ENCODE measurements around the gene SORCS1.

DNA sequence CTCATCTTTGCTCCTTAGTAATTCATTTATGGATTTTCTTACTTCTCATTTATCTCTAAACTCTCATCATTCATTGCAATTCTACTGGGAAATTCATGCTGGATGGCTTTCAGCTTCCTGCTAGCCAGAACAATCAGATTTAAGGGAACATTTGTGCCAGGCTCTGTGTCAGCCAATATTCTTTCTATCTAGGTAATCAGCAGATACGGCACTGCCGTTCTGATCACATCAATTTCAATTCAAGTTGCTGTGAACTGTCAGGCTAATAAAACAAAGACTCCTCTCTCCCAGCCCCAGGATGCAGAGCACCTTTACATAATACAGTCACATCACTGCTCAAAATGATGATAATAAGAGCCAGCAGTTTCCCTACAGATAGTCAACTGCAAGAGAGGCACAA, 468.3 kb downstream of the SORCS1 start:
- TF ChIP-seq ZNF394 (tag by site-specific recombination; IDR thresholded peaks at IDR 0.05; ENCODE audit: borderline replicate concordance) = no peak
- TF ChIP-seq, protein P1, sequence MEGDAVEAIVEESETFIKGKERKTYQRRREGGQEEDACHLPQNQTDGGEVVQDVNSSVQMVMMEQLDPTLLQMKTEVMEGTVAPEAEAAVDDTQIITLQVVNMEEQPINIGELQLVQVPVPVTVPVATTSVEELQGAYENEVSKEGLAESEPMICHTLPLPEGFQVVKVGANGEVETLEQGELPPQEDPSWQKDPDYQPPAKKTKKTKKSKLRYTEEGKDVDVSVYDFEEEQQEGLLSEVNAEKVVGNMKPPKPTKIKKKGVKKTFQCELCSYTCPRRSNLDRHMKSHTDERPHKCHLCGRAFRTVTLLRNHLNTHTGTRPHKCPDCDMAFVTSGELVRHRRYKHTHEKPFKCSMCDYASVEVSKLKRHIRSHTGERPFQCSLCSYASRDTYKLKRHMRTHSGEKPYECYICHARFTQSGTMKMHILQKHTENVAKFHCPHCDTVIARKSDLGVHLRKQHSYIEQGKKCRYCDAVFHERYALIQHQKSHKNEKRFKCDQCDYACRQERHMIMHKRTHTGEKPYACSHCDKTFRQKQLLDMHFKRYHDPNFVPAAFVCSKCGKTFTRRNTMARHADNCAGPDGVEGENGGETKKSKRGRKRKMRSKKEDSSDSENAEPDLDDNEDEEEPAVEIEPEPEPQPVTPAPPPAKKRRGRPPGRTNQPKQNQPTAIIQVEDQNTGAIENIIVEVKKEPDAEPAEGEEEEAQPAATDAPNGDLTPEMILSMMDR (tag by site-specific recombination; IDR thresholded peaks at IDR 0.05) = no peak
- TF ChIP-seq ZNF248 (tag by site-specific recombination; IDR thresholded peaks at IDR 0.05) = no peak
- TF ChIP-seq ZNF138 (tag by site-specific recombination; IDR thresholded peaks at IDR 0.05; ENCODE audit: borderline replicate concordance) = no peak
- TF ChIP-seq, protein P2, sequence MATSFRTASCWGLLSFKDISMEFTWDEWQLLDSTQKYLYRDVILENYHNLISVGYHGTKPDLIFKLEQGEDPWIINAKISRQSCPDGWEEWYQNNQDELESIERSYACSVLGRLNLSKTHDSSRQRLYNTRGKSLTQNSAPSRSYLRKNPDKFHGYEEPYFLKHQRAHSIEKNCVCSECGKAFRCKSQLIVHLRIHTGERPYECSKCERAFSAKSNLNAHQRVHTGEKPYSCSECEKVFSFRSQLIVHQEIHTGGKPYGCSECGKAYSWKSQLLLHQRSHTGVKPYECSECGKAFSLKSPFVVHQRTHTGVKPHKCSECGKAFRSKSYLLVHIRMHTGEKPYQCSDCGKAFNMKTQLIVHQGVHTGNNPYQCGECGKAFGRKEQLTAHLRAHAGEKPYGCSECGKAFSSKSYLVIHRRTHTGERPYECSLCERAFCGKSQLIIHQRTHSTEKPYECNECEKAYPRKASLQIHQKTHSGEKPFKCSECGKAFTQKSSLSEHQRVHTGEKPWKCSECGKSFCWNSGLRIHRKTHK (tag by site-specific recombination; IDR thresholded peaks at IDR 0.05) = no peak
- TF ChIP-seq, protein P3, sequence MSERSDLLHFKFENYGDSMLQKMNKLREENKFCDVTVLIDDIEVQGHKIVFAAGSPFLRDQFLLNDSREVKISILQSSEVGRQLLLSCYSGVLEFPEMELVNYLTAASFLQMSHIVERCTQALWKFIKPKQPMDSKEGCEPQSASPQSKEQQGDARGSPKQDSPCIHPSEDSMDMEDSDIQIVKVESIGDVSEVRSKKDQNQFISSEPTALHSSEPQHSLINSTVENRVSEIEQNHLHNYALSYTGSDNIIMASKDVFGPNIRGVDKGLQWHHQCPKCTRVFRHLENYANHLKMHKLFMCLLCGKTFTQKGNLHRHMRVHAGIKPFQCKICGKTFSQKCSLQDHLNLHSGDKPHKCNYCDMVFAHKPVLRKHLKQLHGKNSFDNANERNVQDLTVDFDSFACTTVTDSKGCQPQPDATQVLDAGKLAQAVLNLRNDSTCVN (tag by site-specific recombination; optimal IDR thresholded peaks at IDR 0.05) = no peak
- TF ChIP-seq GFI1B (tag by site-specific recombination; IDR thresholded peaks at IDR 0.05) = no peak
- TF ChIP-seq, protein P4, sequence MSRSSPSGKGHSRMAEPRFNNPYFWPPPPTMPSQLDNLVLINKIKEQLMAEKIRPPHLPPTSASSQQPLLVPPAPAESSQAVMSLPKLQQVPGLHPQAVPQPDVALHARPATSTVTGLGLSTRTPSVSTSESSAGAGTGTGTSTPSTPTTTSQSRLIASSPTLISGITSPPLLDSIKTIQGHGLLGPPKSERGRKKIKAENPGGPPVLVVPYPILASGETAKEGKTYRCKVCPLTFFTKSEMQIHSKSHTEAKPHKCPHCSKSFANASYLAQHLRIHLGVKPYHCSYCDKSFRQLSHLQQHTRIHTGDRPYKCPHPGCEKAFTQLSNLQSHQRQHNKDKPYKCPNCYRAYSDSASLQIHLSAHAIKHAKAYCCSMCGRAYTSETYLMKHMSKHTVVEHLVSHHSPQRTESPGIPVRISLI (tag by site-specific recombination; IDR thresholded peaks at IDR 0.05) = no peak
- TF ChIP-seq ZSCAN30 (tag by site-specific recombination; IDR thresholded peaks at IDR 0.05) = no peak
- TF ChIP-seq, protein P5, sequence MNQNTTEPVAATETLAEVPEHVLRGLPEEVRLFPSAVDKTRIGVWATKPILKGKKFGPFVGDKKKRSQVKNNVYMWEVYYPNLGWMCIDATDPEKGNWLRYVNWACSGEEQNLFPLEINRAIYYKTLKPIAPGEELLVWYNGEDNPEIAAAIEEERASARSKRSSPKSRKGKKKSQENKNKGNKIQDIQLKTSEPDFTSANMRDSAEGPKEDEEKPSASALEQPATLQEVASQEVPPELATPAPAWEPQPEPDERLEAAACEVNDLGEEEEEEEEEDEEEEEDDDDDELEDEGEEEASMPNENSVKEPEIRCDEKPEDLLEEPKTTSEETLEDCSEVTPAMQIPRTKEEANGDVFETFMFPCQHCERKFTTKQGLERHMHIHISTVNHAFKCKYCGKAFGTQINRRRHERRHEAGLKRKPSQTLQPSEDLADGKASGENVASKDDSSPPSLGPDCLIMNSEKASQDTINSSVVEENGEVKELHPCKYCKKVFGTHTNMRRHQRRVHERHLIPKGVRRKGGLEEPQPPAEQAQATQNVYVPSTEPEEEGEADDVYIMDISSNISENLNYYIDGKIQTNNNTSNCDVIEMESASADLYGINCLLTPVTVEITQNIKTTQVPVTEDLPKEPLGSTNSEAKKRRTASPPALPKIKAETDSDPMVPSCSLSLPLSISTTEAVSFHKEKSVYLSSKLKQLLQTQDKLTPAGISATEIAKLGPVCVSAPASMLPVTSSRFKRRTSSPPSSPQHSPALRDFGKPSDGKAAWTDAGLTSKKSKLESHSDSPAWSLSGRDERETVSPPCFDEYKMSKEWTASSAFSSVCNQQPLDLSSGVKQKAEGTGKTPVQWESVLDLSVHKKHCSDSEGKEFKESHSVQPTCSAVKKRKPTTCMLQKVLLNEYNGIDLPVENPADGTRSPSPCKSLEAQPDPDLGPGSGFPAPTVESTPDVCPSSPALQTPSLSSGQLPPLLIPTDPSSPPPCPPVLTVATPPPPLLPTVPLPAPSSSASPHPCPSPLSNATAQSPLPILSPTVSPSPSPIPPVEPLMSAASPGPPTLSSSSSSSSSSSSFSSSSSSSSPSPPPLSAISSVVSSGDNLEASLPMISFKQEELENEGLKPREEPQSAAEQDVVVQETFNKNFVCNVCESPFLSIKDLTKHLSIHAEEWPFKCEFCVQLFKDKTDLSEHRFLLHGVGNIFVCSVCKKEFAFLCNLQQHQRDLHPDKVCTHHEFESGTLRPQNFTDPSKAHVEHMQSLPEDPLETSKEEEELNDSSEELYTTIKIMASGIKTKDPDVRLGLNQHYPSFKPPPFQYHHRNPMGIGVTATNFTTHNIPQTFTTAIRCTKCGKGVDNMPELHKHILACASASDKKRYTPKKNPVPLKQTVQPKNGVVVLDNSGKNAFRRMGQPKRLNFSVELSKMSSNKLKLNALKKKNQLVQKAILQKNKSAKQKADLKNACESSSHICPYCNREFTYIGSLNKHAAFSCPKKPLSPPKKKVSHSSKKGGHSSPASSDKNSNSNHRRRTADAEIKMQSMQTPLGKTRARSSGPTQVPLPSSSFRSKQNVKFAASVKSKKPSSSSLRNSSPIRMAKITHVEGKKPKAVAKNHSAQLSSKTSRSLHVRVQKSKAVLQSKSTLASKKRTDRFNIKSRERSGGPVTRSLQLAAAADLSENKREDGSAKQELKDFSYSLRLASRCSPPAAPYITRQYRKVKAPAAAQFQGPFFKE (tag by site-specific recombination; IDR thresholded peaks at IDR 0.05; ENCODE audit: borderline replicate concordance) = no peak
- TF ChIP-seq ZNF157 (tag by site-specific recombination; IDR thresholded peaks at IDR 0.05) = no peak

All from HEK293 (cell line).